ENCODE measurements around the gene FYB2. TPM values are rescaled to one million over a fixed set of nuclear protein-coding genes. Genes with fewer than 3 reads are reported as not detected.

FYB2 gene
- total RNA-seq, 1 donor from 2014 or later, result under 0.01 TPM

Other genes with a start within 250 kb of the FYB2 start
- 28.1 TPM for gene PLPP3, start 239.8 kb downstream of the FYB2 start, total RNA-seq
- 44.4 TPM for gene PRKAA2, start 174.1 kb downstream of the FYB2 start, total RNA-seq
- gene C8A, start 35.4 kb upstream of the FYB2 start, total RNA-seq, result not detected
- not detected for gene C8B, start 146.6 kb upstream of the FYB2 start, total RNA-seq